ENCODE data around the gene C3orf49.

Gene C3orf49

GRCh38 chr3:63862804-63863149 lies 43.7 kb downstream of the C3orf49 start:
- no peak for TF ChIP-seq LEF1 (IDR thresholded peaks at IDR 0.05; ENCODE audit: borderline replicate concordance)
- no peak for TF ChIP-seq ARNT (IDR thresholded peaks at IDR 0.05)
- TF ChIP-seq FOXA1 (IDR thresholded peaks at IDR 0.05), result no peak
- TF ChIP-seq ZNF384 (IDR thresholded peaks at IDR 0.05), result no peak
- no peak for TF ChIP-seq BHLHE40 (IDR thresholded peaks at IDR 0.05; ENCODE audit: borderline replicate concordance)
- no peak for TF ChIP-seq FOXK2 (IDR thresholded peaks at IDR 0.05)
- TF ChIP-seq SUZ12 (IDR thresholded peaks at IDR 0.05), result no peak
- TF ChIP-seq L3MBTL2 (conservative IDR thresholded peaks at IDR 0.05), result no peak
- no peak for TF ChIP-seq ELF4 (IDR thresholded peaks at IDR 0.05)
- TF ChIP-seq TARDBP (IDR thresholded peaks at IDR 0.05), result no peak
- no peak for TF ChIP-seq HDGF (IDR thresholded peaks at IDR 0.05; ENCODE audit: borderline replicate concordance)
- TF ChIP-seq FOXM1 (IDR thresholded peaks at IDR 0.05; ENCODE audit: borderline replicate concordance), result no peak
- no peak for TF ChIP-seq CTBP1 (IDR thresholded peaks at IDR 0.05; ENCODE audit: borderline replicate concordance)
- TF ChIP-seq PKNOX1 (IDR thresholded peaks at IDR 0.05), result no peak
- TF ChIP-seq NFRKB (IDR thresholded peaks at IDR 0.05), result no peak
- TF ChIP-seq SP1 (IDR thresholded peaks at IDR 0.05), result no peak
- ChIA-PET CTCF (no interaction called here), POLR2A (interaction anchor here (1.1 to 1.4 kb wide), 3 partner anchors 30 to 52 kb away, joined by 3 to 4 read pairs (median 3); no protein-coding TSS in a partner anchor)
- no peak for DNase-seq (ENCODE audit: extremely low spot score)

- ChIA-PET POLR2A (interaction anchor here (1.0 to 1.4 kb wide), 6 partner anchors 9 to 51 kb away, joined by 3 to 8 read pairs (median 4); no protein-coding TSS in a partner anchor), CTCF (no interaction called here)
- TF ChIP-seq PKNOX1 (IDR thresholded peaks at IDR 0.05), result no peak
- no peak for TF ChIP-seq FOXK2 (IDR thresholded peaks at IDR 0.05)
- TF ChIP-seq BHLHE40 (IDR thresholded peaks at IDR 0.05; ENCODE audit: borderline replicate concordance), result no peak
- TF ChIP-seq TARDBP (IDR thresholded peaks at IDR 0.05), result no peak
- no peak for TF ChIP-seq ELF4 (IDR thresholded peaks at IDR 0.05)
- TF ChIP-seq HDGF (IDR thresholded peaks at IDR 0.05; ENCODE audit: borderline replicate concordance), result no peak
- TF ChIP-seq LEF1 (IDR thresholded peaks at IDR 0.05; ENCODE audit: borderline replicate concordance), result peak; percentile 64; the same call in 1 of the 2 replicates
- no peak for TF ChIP-seq FOXM1 (IDR thresholded peaks at IDR 0.05; ENCODE audit: borderline replicate concordance)
- 0 out of 2 replicates have a peak, but pooled peaks have one; percentile 29 for TF ChIP-seq ARNT (IDR thresholded peaks at IDR 0.05)
- TF ChIP-seq L3MBTL2 (conservative IDR thresholded peaks at IDR 0.05), result peak; percentile 70
- DNase-seq (ENCODE audit: extremely low spot score), result peak; percentile 69
Observed at GRCh38 chr3:63863150-63864007, 44.3 kb downstream of the C3orf49 start, which contains the start of the genes ATXN7 and THOC7. Gene ATXN7 (plus strand): TSS chr3:63863867. CDS start chr3:63912599, 48,732 bp downstream. Gene THOC7 (minus strand): TSS chr3:63863805. CDS start chr3:63863790, 15 bp downstream.

- ChIA-PET POLR2A (interaction anchor here (1.0 to 1.4 kb wide), 4 partner anchors 10 to 50 kb away, joined by 3 to 8 read pairs (median 4); no protein-coding TSS in a partner anchor), CTCF (no interaction called here)
- peak; percentile 61 for DNase-seq (ENCODE audit: extremely low spot score)
- no peak for TF ChIP-seq LEF1 (IDR thresholded peaks at IDR 0.05; ENCODE audit: borderline replicate concordance)
- no peak for TF ChIP-seq PKNOX1 (IDR thresholded peaks at IDR 0.05)
- TF ChIP-seq HDGF (IDR thresholded peaks at IDR 0.05; ENCODE audit: borderline replicate concordance), result no peak
- no peak for TF ChIP-seq TARDBP (IDR thresholded peaks at IDR 0.05)
- TF ChIP-seq SP1 (IDR thresholded peaks at IDR 0.05), result no peak
- no peak for TF ChIP-seq ARNT (IDR thresholded peaks at IDR 0.05)
Observed at GRCh38 chr3:63864008-63864964, 45.2 kb downstream of the C3orf49 start.

- ChIA-PET CTCF (no interaction called here), POLR2A (no interaction called here)
- DNase-seq (ENCODE audit: extremely low spot score), result no peak
- TF ChIP-seq HDGF (IDR thresholded peaks at IDR 0.05; ENCODE audit: borderline replicate concordance) (no peak), LEF1 (IDR thresholded peaks at IDR 0.05; ENCODE audit: borderline replicate concordance) (no peak), BHLHE40 (IDR thresholded peaks at IDR 0.05; ENCODE audit: borderline replicate concordance) (no peak), FOXK2 (IDR thresholded peaks at IDR 0.05) (no peak), NFRKB (IDR thresholded peaks at IDR 0.05) (no peak)
Observed at GRCh38 chr3:63864965-63865327, 45.8 kb downstream of the C3orf49 start.

GRCh38 chr3:63867225-63867624 lies 48.1 kb downstream of the C3orf49 start:
- no peak for DNase-seq (ENCODE audit: extremely low spot score)
- TF ChIP-seq BHLHE40 (IDR thresholded peaks at IDR 0.05; ENCODE audit: borderline replicate concordance), result no peak
- no peak for TF ChIP-seq SUZ12 (IDR thresholded peaks at IDR 0.05)
- no peak for TF ChIP-seq LEF1 (IDR thresholded peaks at IDR 0.05; ENCODE audit: borderline replicate concordance)
- no peak for TF ChIP-seq TARDBP (IDR thresholded peaks at IDR 0.05)
- TF ChIP-seq ELF4 (IDR thresholded peaks at IDR 0.05), result no peak
- TF ChIP-seq FOXK2 (IDR thresholded peaks at IDR 0.05), result no peak
- no peak for TF ChIP-seq ARNT (IDR thresholded peaks at IDR 0.05)
- TF ChIP-seq FOXA1 (IDR thresholded peaks at IDR 0.05), result no peak
- no peak for TF ChIP-seq CTBP1 (IDR thresholded peaks at IDR 0.05; ENCODE audit: borderline replicate concordance)
- CTCF ChIA-PET, result no interaction called here
- POLR2A ChIA-PET, result no interaction called here
